Measurements from ENCODE around the gene C16orf54. TPM values are rescaled to one million over a fixed set of nuclear protein-coding genes. Genes with fewer than 3 reads are reported as not detected.
"Not testable (repeated sequence)": the region's sequence is repeated elsewhere in the genome, so short reads cannot be mapped to it uniquely, and the experiment has no call there.

Gene C16orf54
- total RNA-seq, 2 experiments from 2014 or later: 250 to 261 TPM

GRCh38 chr16:29765167-29766032 lies 19.6 kb upstream of the C16orf54 start:
- H3K27me3 ChIP-seq (ENCODE audit: control insufficient read depth in 1 of 2, insufficient read depth in 2 of 2, low read length in 2 of 2): no peaks in the 10 kb centered on the region
- no peak for TF ChIP-seq CTCF (IDR thresholded peaks at IDR 0.05)
- no peaks in the 10 kb centered on the region for H3K36me3 Mint-ChIP-seq (ENCODE audit: low read depth)
- ATAC-seq (ENCODE audit: poor library complexity) (no peak), DNase-seq (no peak)
- no peaks in the 10 kb centered on the region for H3K9me3 ChIP-seq (ENCODE audit: control insufficient read depth in 1 of 2, insufficient read depth in 1 of 2, low read length in 2 of 2)
- intact Hi-C loops (cut with DNase I, micrococcal nuclease): no loop called here
- no peak overlapping the region for H3K27ac ChIP-seq (ENCODE audit: low read depth in 1 of 2, low read length in 2 of 2)
- CTCF ChIA-PET: interaction anchor here (0.6 to 1.7 kb wide), 2 partner anchors 27 to 125 kb away, joined by 4 read pairs; no protein-coding TSS in a partner anchor
- H3K36me3 ChIP-seq (ENCODE audit: insufficient read depth, low read length): no peaks in the 10 kb centered on the region
- H3K27ac Mint-ChIP-seq: peak overlapping the region; percentile 40
- POLR2A ChIA-PET: interaction anchor here (0.8 to 1.0 kb wide), 3 partner anchors 9 to 61 kb away, joined by 3 to 4 read pairs (median 3); no protein-coding TSS in a partner anchor
- H3K4me1 ChIP-seq (ENCODE audit: insufficient read depth, low read length): peaks cover 8% of the 10 kb centered on the region
- H3K4me1 Mint-ChIP-seq (ENCODE audit: low read depth): peaks cover 15% of the 10 kb centered on the region
- H3K4me3 Mint-ChIP-seq: no peak overlapping the region
- no peak overlapping the region for H3K4me3 ChIP-seq (ENCODE audit: low read length)
- no peaks in the 10 kb centered on the region for H3K9me3 Mint-ChIP-seq
- no peaks in the 10 kb centered on the region for H3K27me3 Mint-ChIP-seq

GRCh38 chr16:29763326-29763725 lies 17.5 kb upstream of the C16orf54 start:
- H3K4me3 Mint-ChIP-seq: no peak overlapping the region
- ChIA-PET POLR2A (no interaction called here), CTCF (interaction anchor here (1.7 kb wide), 1 partner anchor 25 kb away, joined by 4 read pairs; no protein-coding TSS in a partner anchor)
- Histone ChIP-seq H3K36me3 (ENCODE audit: insufficient read depth, low read length) (no peaks in the 10 kb centered on the region), H3K9me3 (ENCODE audit: control insufficient read depth in 1 of 2, insufficient read depth in 1 of 2, low read length in 2 of 2) (no peaks in the 10 kb centered on the region), H3K4me1 (ENCODE audit: insufficient read depth, low read length) (peaks cover 16% of the 10 kb centered on the region), H3K27me3 (ENCODE audit: control insufficient read depth in 1 of 2, insufficient read depth in 2 of 2, low read length in 2 of 2) (no peaks in the 10 kb centered on the region), H3K27ac (ENCODE audit: low read depth in 1 of 2, low read length in 2 of 2) (no peak overlapping the region), H3K4me3 (ENCODE audit: low read length) (no peak overlapping the region)
- ATAC-seq (ENCODE audit: poor library complexity) (no peak), DNase-seq (no peak)
- H3K36me3 Mint-ChIP-seq (ENCODE audit: low read depth): no peaks in the 10 kb centered on the region
- intact Hi-C loops (cut with DNase I, micrococcal nuclease): no loop called here
- no peak for TF ChIP-seq CTCF (IDR thresholded peaks at IDR 0.05)
- no peaks in the 10 kb centered on the region for H3K27me3 Mint-ChIP-seq
- no peaks in the 10 kb centered on the region for H3K9me3 Mint-ChIP-seq
- H3K27ac Mint-ChIP-seq: peak overlapping the region; percentile 66
- H3K4me1 Mint-ChIP-seq (ENCODE audit: low read depth): peaks cover 19% of the 10 kb centered on the region

- no peaks in the 10 kb centered on the region for H3K9me3 ChIP-seq (ENCODE audit: control insufficient read depth in 1 of 2, insufficient read depth in 1 of 2, low read length in 2 of 2)
- no peak for DNase-seq
- ChIA-PET CTCF (interaction anchor here (0.7 to 0.8 kb wide), 2 partner anchors 28 to 47 kb away, joined by 3 to 4 read pairs; no protein-coding TSS in a partner anchor), POLR2A (interaction anchor here (0.6 to 1.5 kb wide), 2 partner anchors 23 to 687 kb away, joined by 3 read pairs; no protein-coding TSS in a partner anchor)
- H3K27ac ChIP-seq (ENCODE audit: low read depth in 1 of 2, low read length in 2 of 2): no peak overlapping the region
- H3K4me1 ChIP-seq (ENCODE audit: insufficient read depth, low read length): peaks cover 24% of the 10 kb centered on the region
- intact Hi-C loops (cut with DNase I, micrococcal nuclease): no loop called here
- Mint-ChIP-seq H3K27me3 (no peaks in the 10 kb centered on the region), H3K36me3 (ENCODE audit: low read depth) (no peaks in the 10 kb centered on the region), H3K4me1 (ENCODE audit: low read depth) (peaks cover 28% of the 10 kb centered on the region), H3K4me3 (no peak overlapping the region), H3K9me3 (no peaks in the 10 kb centered on the region), H3K27ac (no peak overlapping the region)
- no peak overlapping the region for H3K4me3 ChIP-seq (ENCODE audit: low read length)
- no peaks in the 10 kb centered on the region for H3K36me3 ChIP-seq (ENCODE audit: insufficient read depth, low read length)
- no peak for ATAC-seq (ENCODE audit: poor library complexity)
- no peak for TF ChIP-seq CTCF (IDR thresholded peaks at IDR 0.05)
- H3K27me3 ChIP-seq (ENCODE audit: control insufficient read depth in 1 of 2, insufficient read depth in 2 of 2, low read length in 2 of 2): no peaks in the 10 kb centered on the region
Measured at GRCh38 chr16:29761882-29762281, 16.1 kb upstream of the C16orf54 start.

- DNase-seq; H3K27ac Mint-ChIP-seq; H3K27me3 ChIP-seq (ENCODE audit: control insufficient read depth in 1 of 2, insufficient read depth in 2 of 2, low read length in 2 of 2); intact Hi-C loops (cut with DNase I, micrococcal nuclease); ATAC-seq (ENCODE audit: poor library complexity); H3K36me3 ChIP-seq (ENCODE audit: insufficient read depth, low read length); H3K27me3 Mint-ChIP-seq; H3K4me3 ChIP-seq (ENCODE audit: low read length); H3K9me3 Mint-ChIP-seq; H3K9me3 ChIP-seq (ENCODE audit: control insufficient read depth in 1 of 2, insufficient read depth in 1 of 2, low read length in 2 of 2); H3K4me3 Mint-ChIP-seq; H3K27ac ChIP-seq (ENCODE audit: low read depth in 1 of 2, low read length in 2 of 2); H3K36me3 Mint-ChIP-seq (ENCODE audit: low read depth): not testable (repeated sequence)
- POLR2A ChIA-PET: interaction anchor here (0.6 to 1.5 kb wide), 2 partner anchors 23 to 688 kb away, joined by 3 read pairs; no protein-coding TSS in a partner anchor
- peaks cover 28% of the 10 kb centered on the region for H3K4me1 ChIP-seq (ENCODE audit: insufficient read depth, low read length)
- peaks cover 34% of the 10 kb centered on the region for H3K4me1 Mint-ChIP-seq (ENCODE audit: low read depth)
- CTCF ChIA-PET: interaction anchor here (0.7 to 0.8 kb wide), 2 partner anchors 29 to 46 kb away, joined by 3 to 4 read pairs; no protein-coding TSS in a partner anchor
Measured at GRCh38 chr16:29761280-29761651, 15.5 kb upstream of the C16orf54 start.

Measured in CD4-positive, alpha-beta T cell (primary cell).